BE2C (cell line): ENCODE measurements around the gene TFCP2.

Experiments used
- DNase-seq: peaks from one replicate; pipeline ENCODE4 v3.0.0-alpha.2; 2020
- H3K27me3 ChIP-seq: fragments of 250-450 bp; sonication (Bioruptor Pico); 2 replicates; pipeline ENCODE4 v1.5.1; 2020; ENCODE audit warnings: mild to moderate bottlenecking
- H3K36me3 ChIP-seq: fragments of 250-450 bp; sonication (Bioruptor Pico); 2 replicates; pipeline ENCODE4 v1.5.1; 2020; ENCODE audit warnings: mild to moderate bottlenecking
- H3K4me1 ChIP-seq: fragments of 250-450 bp; sonication (Bioruptor Pico); 2 replicates; pipeline ENCODE4 v1.5.1; 2020
- H3K4me3 ChIP-seq: 2 replicates; pipeline ENCODE4 v1.5.1; 2011; ENCODE audit warnings: low read depth, low read length
- H3K9me3 ChIP-seq: fragments of 250-450 bp; sonication (Bioruptor Pico); 2 replicates; pipeline ENCODE4 v1.5.1; 2020
- CTCF ChIP-seq: IDR thresholded peaks from 2 replicates; pipeline ENCODE4 v1.5.1; 2012; ENCODE audit warnings: mild to moderate bottlenecking, low read depth, low read length

TFCP2 gene

GRCh38 chr12:51198568-51199365, 25.8 kb upstream of the TFCP2 start:
- Histone ChIP-seq H3K9me3 (no peaks in the 10 kb centered on the region), H3K36me3 (no peaks in the 10 kb centered on the region), H3K4me1 (no peaks in the 10 kb centered on the region), H3K4me3 (no peak overlapping the region), H3K27me3 (no peaks in the 10 kb centered on the region)
- no peak for TF ChIP-seq CTCF
- DNase-seq = no peak

- TF ChIP-seq CTCF = no peak
- Histone ChIP-seq H3K36me3 (no peaks in the 10 kb centered on the region), H3K4me1 (no peaks in the 10 kb centered on the region), H3K4me3 (no peak overlapping the region), H3K27me3 (no peaks in the 10 kb centered on the region), H3K9me3 (no peaks in the 10 kb centered on the region)
- DNase-seq = no peak
Measured at GRCh38 chr12:51197736-51198567, 25.0 kb upstream of the TFCP2 start.

GRCh38 chr12:51196547-51196946, 23.6 kb upstream of the TFCP2 start:
- H3K4me1 ChIP-seq = no peaks in the 10 kb centered on the region
- no peak for DNase-seq

GRCh38 chr12:51195841-51196240, 22.9 kb upstream of the TFCP2 start:
- H3K4me3 ChIP-seq = no peak overlapping the region
- no peaks in the 10 kb centered on the region for H3K36me3 ChIP-seq
- H3K27me3 ChIP-seq = no peaks in the 10 kb centered on the region
- no peaks in the 10 kb centered on the region for H3K9me3 ChIP-seq
- H3K4me1 ChIP-seq = no peaks in the 10 kb centered on the region
- TF ChIP-seq CTCF = no peak
- no peak for DNase-seq

More at GRCh38 chr12:51196547-51196946, 23.6 kb upstream of the TFCP2 start:
- H3K9me3 ChIP-seq = no peaks in the 10 kb centered on the region
- TF ChIP-seq CTCF = no peak
- no peaks in the 10 kb centered on the region for H3K27me3 ChIP-seq
- no peaks in the 10 kb centered on the region for H3K36me3 ChIP-seq
- no peak overlapping the region for H3K4me3 ChIP-seq

- H3K4me1 ChIP-seq = no peaks in the 10 kb centered on the region
- TF ChIP-seq CTCF = no peak
- H3K27me3 ChIP-seq = no peaks in the 10 kb centered on the region
- H3K4me3 ChIP-seq = no peak overlapping the region
- H3K36me3 ChIP-seq = no peaks in the 10 kb centered on the region; the same call in 1 of the 2 replicates
- DNase-seq = no peak
- H3K9me3 ChIP-seq = no peaks in the 10 kb centered on the region
Measured at GRCh38 chr12:51192284-51192671, 19.3 kb upstream of the TFCP2 start.
